ENCODE data around the gene BCL7C. TPM values are rescaled to one million over a fixed set of nuclear protein-coding genes. Genes with fewer than 3 reads are reported as not detected.
A peak's percentile ranks its signal among the peaks of the same experiment; 100 is the strongest.

Gene BCL7C
- total and polyA plus RNA-seq, 10 of the 15 experiments (the other 5 are each of a cell fraction or from before 2014, with no cell fraction given) = 1.1 to 30.5 (median 13.7) TPM

DNA sequence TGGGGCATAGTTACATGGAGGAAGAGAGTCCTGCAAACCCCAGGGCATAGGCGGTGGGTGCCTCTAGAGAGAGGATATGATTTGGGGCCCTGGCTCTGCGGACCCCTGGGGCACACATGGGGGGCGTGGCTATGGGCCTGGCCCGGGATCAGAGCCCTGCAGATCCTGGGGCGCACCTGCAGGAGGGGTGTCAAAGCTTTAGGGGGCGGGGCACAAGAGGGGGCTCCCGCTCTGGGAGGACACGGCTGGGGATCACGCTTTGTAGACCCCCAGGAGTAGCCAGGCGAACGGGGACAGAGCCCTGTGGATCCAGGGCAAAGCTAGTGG, 497 bp downstream of the BCL7C start:
- SMC1A ChIA-PET (ENCODE audit: uncharacterized antibody, unreplicated experiment) = interaction anchor here (0.8 to 1.2 kb wide), 2 partner anchors 10 to 22 kb away, joined by 3 to 4 read pairs; no protein-coding TSS in a partner anchor
- 0% methylated on average over 11 of the region's 11 CpGs for WGBS (ENCODE audit: insufficient coverage, insufficient replicate concordance, low lambda C conversion rate, missing lambda C conversion rate)
- Histone ChIP-seq H3K27me3 (replicated peaks in 1 of 2; ENCODE audit: control insufficient read depth in 2 of 2, insufficient read depth in 2 of 2, low read length in 1 of 2) (no peaks in the 10 kb centered on the region), H3K4me3 (peak overlapping the region; percentile 93), H4K20me1 (ENCODE audit: control insufficient read depth, insufficient read depth) (no peaks in the 10 kb centered on the region), H3K4me1 (ENCODE audit: control insufficient read depth, insufficient read depth, low read length) (peaks cover 25% of the 10 kb centered on the region), H3K27ac (ENCODE audit: control insufficient read depth, insufficient read depth) (peak overlapping the region; percentile 58), H3K4me2 (ENCODE audit: control insufficient read depth, insufficient read depth) (peak overlapping the region; percentile 97), H3K79me2 (ENCODE audit: control insufficient read depth, insufficient read depth, low read length) (peaks cover 1% of the 10 kb centered on the region; the same call in 1 of the 2 replicates), H3K9me3 (replicated peaks; ENCODE audit: control insufficient read depth, insufficient read depth, low read length) (no peaks in the 10 kb centered on the region), H3K36me3 (ENCODE audit: control insufficient read depth in 2 of 2, insufficient read depth in 2 of 2, low read length in 1 of 2) (peaks cover 0 to 3% of the 10 kb centered on the region in 2 experiments; a peak in 2 of 4 replicates), H2AFZ (ENCODE audit: control insufficient read depth, low read depth, low read length) (peak overlapping the region; percentile 71), H3K9ac (ENCODE audit: control insufficient read depth, insufficient read depth, low read length) (peak overlapping the region; percentile 83)
- intact Hi-C loops (cut with micrococcal nuclease; ENCODE audit: unreplicated experiment) = loop anchor here (10.0 kb wide), 1 partner anchor 239 kb away; the partner anchor contains the start of genes FBRS and PRR14
- POLR2A ChIA-PET = interaction anchor here (0.6 to 1.5 kb wide), 6 partner anchors 9 to 81 kb away, joined by 3 to 10 read pairs (median 4); no protein-coding TSS in a partner anchor
- RAD21 ChIA-PET (ENCODE audit: unreplicated experiment) = interaction anchor here (0.9 to 3.0 kb wide), 4 partner anchors 9 to 49 kb away, joined by 3 to 22 read pairs (median 5); no protein-coding TSS in a partner anchor
- CTCF ChIA-PET = interaction anchor here (0.7 to 5.4 kb wide), 9 partner anchors 9 to 56 kb away, joined by 3 to 32 read pairs (median 4); no protein-coding TSS in a partner anchor
- in situ Hi-C loops (cut with MboI) = no loop called here
- ATAC-seq (peak; percentile 7), DNase-seq (ENCODE audit: low read depth, low spot score) (no peak), FAIRE-seq (no peak)
- TF ChIP-seq DPF2 (IDR thresholded peaks at IDR 0.05) (0 out of 2 replicates have a peak, but pooled peaks have one; percentile 4), CREB1 (IDR thresholded peaks at IDR 0.05; ENCODE audit: low read depth) (no peak)
- no TSS peak for BruUV-seq (replicated peaks)

DNA sequence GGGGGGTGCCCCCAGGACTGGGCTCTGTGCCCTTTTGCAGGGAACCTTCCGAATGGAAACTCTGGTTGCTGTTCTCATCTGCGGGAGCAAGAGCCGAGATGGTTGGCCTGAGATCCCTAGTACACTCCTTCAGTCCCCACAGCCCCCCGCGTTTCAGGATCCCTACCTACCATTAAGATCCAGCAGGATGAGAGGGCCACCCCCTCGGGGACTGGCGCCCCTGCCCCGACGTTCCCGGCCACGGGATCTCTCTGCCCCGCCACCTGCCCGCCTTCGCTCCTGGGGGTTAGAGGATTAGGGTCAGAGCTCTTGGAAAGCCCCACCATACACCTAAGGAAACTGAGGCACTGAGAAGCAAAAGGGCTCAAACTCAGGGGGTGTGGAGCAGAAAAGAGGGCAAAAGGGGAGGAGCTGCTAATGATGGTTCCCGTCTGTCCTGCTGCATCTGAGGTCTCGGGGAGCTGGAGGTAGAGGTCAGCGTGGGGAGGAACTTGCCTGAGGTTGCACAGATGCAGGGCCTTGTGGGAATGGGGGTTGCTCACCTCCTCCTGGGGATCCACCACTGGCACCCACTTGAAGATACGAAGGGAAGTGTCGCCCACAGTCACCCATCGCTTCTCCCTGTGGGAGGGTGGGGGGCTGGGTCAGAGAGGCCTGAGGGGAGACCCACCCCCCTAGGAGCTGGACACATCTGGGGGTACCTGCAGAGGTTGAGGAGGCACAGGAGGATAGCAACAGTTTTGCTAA, 1.0 kb downstream of the BCL7C start:
- H3K9ac ChIP-seq (ENCODE audit: control insufficient read depth, insufficient read depth, low read length) = peak overlapping the region; percentile 83
- ChIA-PET CTCF (interaction anchor here (1.0 to 5.4 kb wide), 9 partner anchors 9 to 57 kb away, joined by 4 to 32 read pairs (median 4); no protein-coding TSS in a partner anchor), RAD21 (ENCODE audit: unreplicated experiment) (interaction anchor here (0.9 to 3.0 kb wide), 4 partner anchors 9 to 49 kb away, joined by 3 to 22 read pairs (median 5); no protein-coding TSS in a partner anchor), SMC1A (ENCODE audit: uncharacterized antibody, unreplicated experiment) (interaction anchor here (0.7 to 1.3 kb wide), 6 partner anchors 8 to 40 kb away, joined by 3 to 4 read pairs (median 3); no protein-coding TSS in a partner anchor), POLR2A (interaction anchor here (0.6 to 3.1 kb wide), 6 partner anchors 8 to 80 kb away, joined by 3 to 16 read pairs (median 6); no protein-coding TSS in a partner anchor)
- intact Hi-C loops (cut with micrococcal nuclease; ENCODE audit: unreplicated experiment) = loop anchor here (10.0 kb wide), 1 partner anchor 238 kb away; the partner anchor contains the start of genes FBRS and PRR14
- H4K20me1 ChIP-seq (ENCODE audit: control insufficient read depth, insufficient read depth) = no peaks in the 10 kb centered on the region
- H3K9me3 ChIP-seq (replicated peaks; ENCODE audit: control insufficient read depth, insufficient read depth, low read length) = no peaks in the 10 kb centered on the region
- no peak overlapping the region for H3K27ac ChIP-seq (ENCODE audit: control insufficient read depth, insufficient read depth)
- 69% methylated on average over 20 of the region's 20 CpGs for WGBS (ENCODE audit: insufficient coverage, insufficient replicate concordance, low lambda C conversion rate, missing lambda C conversion rate)
- TF ChIP-seq POU2F2 (IDR thresholded peaks at IDR 0.05; ENCODE audit: borderline replicate concordance, low read depth, low read length) (no peak), ZBED1 (IDR thresholded peaks at IDR 0.05; ENCODE audit: borderline replicate concordance) (no peak), POLR2AphosphoS2 (IDR thresholded peaks at IDR 0.05; ENCODE audit: low read depth, low read length) (0 out of 2 replicates have a peak, but pooled peaks have one; percentile 19), PAX5 (IDR thresholded peaks at IDR 0.05; ENCODE audit: borderline replicate concordance, low read depth, low read length) (no peak), IKZF1 (conservative IDR thresholded peaks at IDR 0.05) (no peak)
- TF ChIP-seq, protein P1, sequence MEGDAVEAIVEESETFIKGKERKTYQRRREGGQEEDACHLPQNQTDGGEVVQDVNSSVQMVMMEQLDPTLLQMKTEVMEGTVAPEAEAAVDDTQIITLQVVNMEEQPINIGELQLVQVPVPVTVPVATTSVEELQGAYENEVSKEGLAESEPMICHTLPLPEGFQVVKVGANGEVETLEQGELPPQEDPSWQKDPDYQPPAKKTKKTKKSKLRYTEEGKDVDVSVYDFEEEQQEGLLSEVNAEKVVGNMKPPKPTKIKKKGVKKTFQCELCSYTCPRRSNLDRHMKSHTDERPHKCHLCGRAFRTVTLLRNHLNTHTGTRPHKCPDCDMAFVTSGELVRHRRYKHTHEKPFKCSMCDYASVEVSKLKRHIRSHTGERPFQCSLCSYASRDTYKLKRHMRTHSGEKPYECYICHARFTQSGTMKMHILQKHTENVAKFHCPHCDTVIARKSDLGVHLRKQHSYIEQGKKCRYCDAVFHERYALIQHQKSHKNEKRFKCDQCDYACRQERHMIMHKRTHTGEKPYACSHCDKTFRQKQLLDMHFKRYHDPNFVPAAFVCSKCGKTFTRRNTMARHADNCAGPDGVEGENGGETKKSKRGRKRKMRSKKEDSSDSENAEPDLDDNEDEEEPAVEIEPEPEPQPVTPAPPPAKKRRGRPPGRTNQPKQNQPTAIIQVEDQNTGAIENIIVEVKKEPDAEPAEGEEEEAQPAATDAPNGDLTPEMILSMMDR (IDR thresholded peaks at IDR 0.05 in 2 of 3, conservative IDR thresholded peaks at IDR 0.05 in 1 of 3; ENCODE audit: control insufficient read depth in 2 of 3, extremely low read depth in 1 of 3, insufficient read depth in 1 of 3, low read depth in 3 of 3, low read length in 3 of 3) = no peak
- TF ChIP-seq, protein P2, sequence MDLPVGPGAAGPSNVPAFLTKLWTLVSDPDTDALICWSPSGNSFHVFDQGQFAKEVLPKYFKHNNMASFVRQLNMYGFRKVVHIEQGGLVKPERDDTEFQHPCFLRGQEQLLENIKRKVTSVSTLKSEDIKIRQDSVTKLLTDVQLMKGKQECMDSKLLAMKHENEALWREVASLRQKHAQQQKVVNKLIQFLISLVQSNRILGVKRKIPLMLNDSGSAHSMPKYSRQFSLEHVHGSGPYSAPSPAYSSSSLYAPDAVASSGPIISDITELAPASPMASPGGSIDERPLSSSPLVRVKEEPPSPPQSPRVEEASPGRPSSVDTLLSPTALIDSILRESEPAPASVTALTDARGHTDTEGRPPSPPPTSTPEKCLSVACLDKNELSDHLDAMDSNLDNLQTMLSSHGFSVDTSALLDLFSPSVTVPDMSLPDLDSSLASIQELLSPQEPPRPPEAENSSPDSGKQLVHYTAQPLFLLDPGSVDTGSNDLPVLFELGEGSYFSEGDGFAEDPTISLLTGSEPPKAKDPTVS (IDR thresholded peaks at IDR 0.05; ENCODE audit: low read depth, low read length) = no peak
- TF ChIP-seq, protein P3, sequence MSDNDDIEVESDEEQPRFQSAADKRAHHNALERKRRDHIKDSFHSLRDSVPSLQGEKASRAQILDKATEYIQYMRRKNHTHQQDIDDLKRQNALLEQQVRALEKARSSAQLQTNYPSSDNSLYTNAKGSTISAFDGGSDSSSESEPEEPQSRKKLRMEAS (IDR thresholded peaks at IDR 0.05; ENCODE audit: low read depth, low read length) = no peak
- ATAC-seq (no peak), FAIRE-seq (no peak), DNase-seq (ENCODE audit: low read depth, low spot score) (no peak)
- no peak overlapping the region for H2AFZ ChIP-seq (ENCODE audit: control insufficient read depth, low read depth, low read length)
- peaks cover 1% of the 10 kb centered on the region; the same call in 1 of the 2 replicates for H3K79me2 ChIP-seq (ENCODE audit: control insufficient read depth, insufficient read depth, low read length)
- H3K4me1 ChIP-seq (ENCODE audit: control insufficient read depth, insufficient read depth, low read length) = peaks cover 25% of the 10 kb centered on the region
- H3K27me3 ChIP-seq (replicated peaks in 1 of 2; ENCODE audit: control insufficient read depth in 2 of 2, insufficient read depth in 2 of 2, low read length in 1 of 2) = no peaks in the 10 kb centered on the region
- BruUV-seq (replicated peaks) = TSS peak; percentile 65
- H3K4me2 ChIP-seq (ENCODE audit: control insufficient read depth, insufficient read depth) = peak overlapping the region; percentile 97
- H3K36me3 ChIP-seq (ENCODE audit: control insufficient read depth in 2 of 2, insufficient read depth in 2 of 2, low read length in 1 of 2) = peaks cover 0 to 3% of the 10 kb centered on the region in 2 experiments; a peak in 2 of 4 replicates
- in situ Hi-C loops (cut with MboI) = no loop called here
- H3K4me3 ChIP-seq = peak overlapping the region; percentile 93

Measured in GM12878 (cell line).